Keratinocyte (primary cell): ENCODE data around the gene DDX51. TPM values are rescaled to one million over a fixed set of nuclear protein-coding genes. Genes with fewer than 3 reads are reported as not detected.

Experiments
- DNase-seq: peaks from one replicate; pipeline ENCODE4 v3.0.0-alpha.2; 2011; ENCODE audit warnings: low read depth, missing footprints, low spot score
- FAIRE-seq: peaks from 2 replicates; lab custom pipeline; 2011; peaks lifted over from hg19 to GRCh38; lab: Jason Lieb, UNC
- H2AFZ ChIP-seq: 2 replicates; pipeline ENCODE4 v1.6.0; 2012; ENCODE audit warnings: low read length, control low read depth, inconsistent platforms; ENCODE audit not compliant: control insufficient read depth
- H3K27ac ChIP-seq: 2 replicates; pipeline ENCODE4 v1.5.1; 2011; ENCODE audit warnings: low read length; ENCODE audit not compliant: control insufficient read depth, insufficient read depth
- H3K27me3 ChIP-seq: 3 replicates; pipeline ENCODE4 v1.6.0; 2011; ENCODE audit warnings: low read length; ENCODE audit not compliant: control insufficient read depth, insufficient read depth; ENCODE audit errors: extremely low read depth
- H3K36me3 ChIP-seq, 2 experiments: 2 replicates in 1 of 2; 3 replicates in 1 of 2; pipeline ENCODE4 v1.5.1; 2011; ENCODE audit warnings: low read length in 2 of 2, mild to moderate bottlenecking in 1 of 2; ENCODE audit not compliant: control insufficient read depth in 2 of 2, insufficient read depth in 2 of 2; ENCODE audit errors: extremely low read depth in 1 of 2
- H3K4me1 ChIP-seq: 3 replicates; pipeline ENCODE4 v1.5.1; 2011; ENCODE audit warnings: low read length; ENCODE audit not compliant: control insufficient read depth, insufficient read depth; ENCODE audit errors: extremely low read depth
- H3K4me2 ChIP-seq: 3 replicates; pipeline ENCODE4 v1.6.0; 2011; ENCODE audit warnings: low read depth, low read length; ENCODE audit not compliant: control insufficient read depth, insufficient read depth; ENCODE audit errors: extremely low read depth
- H3K4me3 ChIP-seq, 3 experiments: fragments of 200-600 bp in 1 of 3; sonication (generic) in 1 of 3; 2 replicates in 2 of 3; 3 replicates in 1 of 3; pipeline ENCODE4 v1.5.1; 2011 to 2016; ENCODE audit warnings: low read length in 3 of 3, mild to moderate bottlenecking in 3 of 3, control low read depth in 2 of 3, inconsistent platforms in 1 of 3, low read depth in 1 of 3, mixed read lengths in 1 of 3, mixed run types in 1 of 3, moderate library complexity in 1 of 3; ENCODE audit not compliant: control insufficient read depth in 2 of 3, insufficient read depth in 2 of 3; ENCODE audit errors: extremely low read depth in 1 of 3
- H3K79me2 ChIP-seq: 2 replicates; pipeline ENCODE4 v1.6.0; 2012; ENCODE audit warnings: low read length; ENCODE audit not compliant: control insufficient read depth, insufficient read depth
- H3K9ac ChIP-seq: 3 replicates; pipeline ENCODE4 v1.6.0; 2011; ENCODE audit warnings: low read length; ENCODE audit not compliant: control insufficient read depth, insufficient read depth; ENCODE audit errors: extremely low read depth
- H3K9me1 ChIP-seq: 3 replicates; pipeline ENCODE4 v1.6.0; 2011; ENCODE audit warnings: low read length; ENCODE audit not compliant: control insufficient read depth, insufficient read depth; ENCODE audit errors: extremely low read depth
- H3K9me3 ChIP-seq: 2 replicates; pipeline ENCODE4 v1.5.1; 2012; ENCODE audit warnings: low read depth, low read length; ENCODE audit not compliant: control insufficient read depth
- H4K20me1 ChIP-seq: 3 replicates; pipeline ENCODE4 v1.6.0; 2011; ENCODE audit warnings: low read length; ENCODE audit not compliant: control insufficient read depth, insufficient read depth; ENCODE audit errors: extremely low read depth
- CTCF ChIP-seq, 3 experiments: IDR thresholded peaks in 1 of 3; conservative IDR thresholded peaks in 1 of 3; optimal IDR thresholded peaks in 1 of 3; 2 replicates in 2 of 3; 3 replicates in 1 of 3; pipeline versions ENCODE3 to v1.5.1; 2011; ENCODE audit warnings: low read length in 3 of 3, mild to moderate bottlenecking in 3 of 3, moderate library complexity in 2 of 3, control low read depth in 1 of 3, inconsistent platforms in 1 of 3; ENCODE audit not compliant: insufficient read depth in 2 of 3; ENCODE audit errors: extremely low read depth in 1 of 3
- EZH2 ChIP-seq: IDR thresholded peaks from one replicate; pipeline ENCODE4 v1.6.1; 2012; ENCODE audit warnings: inconsistent platforms, mild to moderate bottlenecking, low read length, moderate library complexity
- dilution Hi-C: fragments of 300-500 bp; cut with MboI; formaldehyde crosslinking; loops from one replicate; pipeline ENCODE4 v1.7.0; 2020; ENCODE audit warnings: low sequenced_read_pairs; ENCODE audit not compliant: extremely low pct_ligation_motif_present
- polyA plus RNA-seq, 5 experiments: library from polyadenylated mRNA; depleted of rRNA in 3 of 5; stranded (reverse) in 3 of 5; stranded (forward) in 1 of 5; unstranded in 1 of 5; fragments of >200 nt; gene quantifications; 1 replicate in 1 of 5; 2 replicates in 3 of 5; 3 replicates in 1 of 5; pipeline versions ENCODE4 v1.2.1 to v1.2.3, GENCODE V29; 2011 to 2012; ENCODE audit warnings: missing spikeins in 2 of 5, low read depth in 1 of 5, low replicate concordance in 1 of 5

The DDX51 gene
- polyA plus RNA-seq, 1 donor (not counting 4 experiments of a cell fraction or from before 2014, with no cell fraction given): 7.4 TPM

DNA sequence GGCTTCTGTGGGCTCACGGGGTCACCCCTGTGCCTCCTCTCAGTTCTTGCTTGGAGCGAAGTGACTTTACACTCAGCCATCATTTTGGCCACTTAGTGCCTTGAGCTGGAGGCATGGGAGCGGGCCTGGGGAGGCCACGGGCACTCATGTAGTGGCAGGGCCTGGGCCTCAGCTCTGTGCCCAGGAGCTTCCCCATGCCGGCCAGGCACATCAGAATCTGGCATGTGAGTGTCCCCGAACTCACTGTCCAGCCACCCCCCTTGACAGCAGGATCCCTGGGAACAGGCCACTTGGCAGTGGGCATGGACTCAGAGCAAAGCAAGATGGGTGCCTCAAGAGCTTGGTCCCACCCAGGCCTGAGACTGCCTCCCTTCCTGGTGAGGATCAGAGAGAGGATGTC, 29.5 kb downstream of the DDX51 start:
- FAIRE-seq: no peak
- Histone ChIP-seq H3K4me3 (no peak overlapping the region), H3K4me1 (no peaks in the 10 kb centered on the region), H4K20me1 (no peaks in the 10 kb centered on the region), H3K4me2 (no peak overlapping the region), H3K9me3 (no peaks in the 10 kb centered on the region), H3K27ac (no peak overlapping the region), H3K27me3 (no peaks in the 10 kb centered on the region), H3K79me2 (no peaks in the 10 kb centered on the region), H3K36me3 (peaks cover 14 to 21% of the 10 kb centered on the region in 2 experiments), H3K9me1 (no peaks in the 10 kb centered on the region), H2AFZ (no peak overlapping the region), H3K9ac (no peak overlapping the region)
- TF ChIP-seq EZH2: no peak
- no peak for TF ChIP-seq CTCF (optimal IDR thresholded peaks at IDR 0.05 in 1 of 3, IDR thresholded peaks at IDR 0.05 in 1 of 3, conservative IDR thresholded peaks at IDR 0.05 in 1 of 3; ENCODE audit: extremely low read depth in 1 of 3, insufficient read depth in 2 of 3, low read length in 3 of 3)
- dilution Hi-C loops: no loop called here
- no peak for DNase-seq

GRCh38 chr12:132111654-132112304, 32.3 kb downstream of the DDX51 start:
- Histone ChIP-seq H3K4me2 (no peak overlapping the region), H3K36me3 (peaks cover 14 to 19% of the 10 kb centered on the region in 2 experiments), H3K9ac (no peak overlapping the region), H4K20me1 (no peaks in the 10 kb centered on the region), H3K27ac (no peak overlapping the region), H3K79me2 (no peaks in the 10 kb centered on the region), H3K9me3 (no peaks in the 10 kb centered on the region), H3K27me3 (no peaks in the 10 kb centered on the region), H3K4me1 (no peaks in the 10 kb centered on the region), H3K4me3 (no peak overlapping the region), H2AFZ (no peak overlapping the region), H3K9me1 (no peaks in the 10 kb centered on the region)
- dilution Hi-C loops: no loop called here
- TF ChIP-seq CTCF (optimal IDR thresholded peaks at IDR 0.05 in 1 of 3, IDR thresholded peaks at IDR 0.05 in 1 of 3, conservative IDR thresholded peaks at IDR 0.05 in 1 of 3; ENCODE audit: extremely low read depth in 1 of 3, insufficient read depth in 2 of 3, low read length in 3 of 3) (no peak), EZH2 (no peak)
- DNase-seq (no peak), FAIRE-seq (no peak)
